T-helper 17 cell (primary cell): ENCODE data around the gene FES. TPM values are rescaled to one million over a fixed set of nuclear protein-coding genes. Genes with fewer than 3 reads are reported as not detected.
"Not testable (repeated sequence)": the region's sequence is repeated elsewhere in the genome, so short reads cannot be mapped to it uniquely, and the experiment has no call there.

Experiments used
- ATAC-seq: fragments of 150-1000 bp; cut with Tn5 transposase; 2 replicates; pipeline ENCODE4 v1.10.0; 2021; ENCODE audit warnings: mild to moderate bottlenecking, moderate library complexity
- DNase-seq, 3 donors: peaks; one replicate each; pipeline versions ENCODE4 v3.0.0 to v3.0.0-alpha.2; 2020 to 2021
- H3K9me3 ChIP-seq: one replicate; pipeline ENCODE4 v1.7.0; 2013; ENCODE audit warnings: low read length, mild to moderate bottlenecking; ENCODE audit not compliant: control insufficient read depth, poor library complexity, severe bottlenecking
- H3K27ac Mint-ChIP-seq: one replicate; pipeline ENCODE4 v1.8.0; 2022; ENCODE audit warnings: mild to moderate bottlenecking, moderate library complexity, mixed read lengths
- H3K27me3 Mint-ChIP-seq: one replicate; pipeline ENCODE4 v1.8.0; 2022; ENCODE audit warnings: mixed read lengths
- H3K36me3 Mint-ChIP-seq: one replicate; pipeline ENCODE4 v1.8.0; 2022; ENCODE audit warnings: low read depth, mixed read lengths
- H3K4me1 Mint-ChIP-seq: one replicate; pipeline ENCODE4 v1.8.0; 2022; ENCODE audit warnings: mild to moderate bottlenecking, mixed read lengths
- H3K4me3 Mint-ChIP-seq: one replicate; pipeline ENCODE4 v1.8.0; 2022; ENCODE audit warnings: mild to moderate bottlenecking, moderate library complexity, mixed read lengths
- total RNA-seq, 4 donors: library from RNA in 2 of 4; stranded (reverse) in 2 of 4; gene quantifications; one replicate each; pipeline ENCODE4 v1.2.3 and lab custom pipeline; 2022 to 2026

Gene FES
- total RNA-seq (10 to 100 TPM in 1 of 2 donors, 1 to 10 TPM in 1; 6.0 to 12.7 TPM), total RNA-seq (lab: John Stamatoyannopoulos, UW) (0.98 to 2.7 reads per million in 2 donors)

DNA sequence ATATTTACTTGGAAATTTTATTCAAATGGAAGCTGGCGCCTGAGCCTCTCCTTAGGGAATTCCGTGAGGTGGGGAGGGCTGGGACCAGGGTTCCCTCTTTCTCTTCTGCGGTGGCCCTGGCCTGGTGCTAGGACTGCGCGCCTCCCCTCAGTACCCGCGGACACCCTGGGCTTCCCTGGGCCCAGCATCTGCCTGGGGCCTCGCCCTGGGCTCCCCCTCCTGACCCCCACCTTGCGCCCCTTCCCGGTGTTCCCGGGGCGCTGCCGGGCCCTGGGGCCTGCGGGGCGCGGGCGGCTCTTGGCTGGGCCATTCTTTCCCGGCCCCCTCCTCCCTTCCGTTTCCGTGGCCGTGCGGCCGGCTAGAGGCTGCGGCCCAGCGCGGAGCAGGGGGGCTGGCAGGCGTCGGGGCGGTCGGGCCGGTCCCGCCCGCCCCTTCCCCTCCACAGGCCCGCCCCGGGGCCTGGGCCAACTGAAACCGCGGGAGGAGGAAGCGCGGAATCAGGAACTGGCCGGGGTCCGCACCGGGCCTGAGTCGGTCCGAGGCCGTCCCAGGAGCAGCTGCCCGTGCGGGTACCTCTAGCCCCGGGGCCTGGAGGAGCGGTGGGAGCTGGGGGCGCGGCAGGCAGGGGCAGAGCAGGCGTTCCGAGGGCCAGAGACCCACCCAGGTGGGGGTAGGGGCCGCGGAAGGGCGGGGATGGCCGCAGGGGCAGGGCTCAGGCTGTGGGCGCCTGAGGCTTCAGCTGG lies at the start of gene FES:
Gene FES, plus strand, starts transcription at position 529 of the 743 bp plus-strand sequence. CDS start 542 bp downstream, outside the sequence.
- no peak for DNase-seq
- H3K9me3 ChIP-seq, result no peaks in the 10 kb centered on the region
- peak; percentile 18 for ATAC-seq
- peak within 1 kb of the TSS; percentile 81 for H3K27ac Mint-ChIP-seq
- peaks cover 9% of the 10 kb centered on the region for H3K4me1 Mint-ChIP-seq
- H3K4me3 Mint-ChIP-seq, result peak within 1 kb of the TSS; percentile 81
- no peaks in the 10 kb centered on the region for H3K36me3 Mint-ChIP-seq
- peaks cover 5% of the 10 kb centered on the region for H3K27me3 Mint-ChIP-seq

DNA sequence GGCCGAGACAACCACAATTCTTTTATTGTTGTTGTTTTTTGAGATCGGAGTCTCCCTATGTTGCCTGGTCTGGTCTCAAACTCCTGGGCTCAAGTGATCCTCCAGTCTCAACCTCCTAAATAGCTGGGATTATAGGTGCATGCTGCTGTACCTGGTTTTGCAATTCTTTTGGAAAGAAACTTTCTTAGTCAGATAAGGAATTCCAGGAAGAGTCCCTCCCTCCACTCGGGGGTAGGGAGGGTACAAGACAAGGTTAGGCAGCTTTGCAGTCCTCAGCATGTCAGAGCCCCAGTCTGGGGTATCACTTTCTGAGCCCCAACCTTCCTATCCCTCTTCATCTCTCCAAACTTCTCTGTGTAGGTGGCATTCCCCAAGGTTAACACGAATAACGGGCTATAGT lies 49.7 kb upstream of the FES start:
- H3K9me3 ChIP-seq, result no peaks in the 10 kb centered on the region
- peak overlapping the region; percentile 7 for H3K4me3 Mint-ChIP-seq
- H3K4me1 Mint-ChIP-seq, result peaks cover 35% of the 10 kb centered on the region
- peak overlapping the region; percentile 89 for H3K27ac Mint-ChIP-seq
- DNase-seq, result no peak
- H3K36me3 Mint-ChIP-seq, result no peaks in the 10 kb centered on the region
- no peak for ATAC-seq
- H3K27me3 Mint-ChIP-seq, result no peaks in the 10 kb centered on the region

DNA sequence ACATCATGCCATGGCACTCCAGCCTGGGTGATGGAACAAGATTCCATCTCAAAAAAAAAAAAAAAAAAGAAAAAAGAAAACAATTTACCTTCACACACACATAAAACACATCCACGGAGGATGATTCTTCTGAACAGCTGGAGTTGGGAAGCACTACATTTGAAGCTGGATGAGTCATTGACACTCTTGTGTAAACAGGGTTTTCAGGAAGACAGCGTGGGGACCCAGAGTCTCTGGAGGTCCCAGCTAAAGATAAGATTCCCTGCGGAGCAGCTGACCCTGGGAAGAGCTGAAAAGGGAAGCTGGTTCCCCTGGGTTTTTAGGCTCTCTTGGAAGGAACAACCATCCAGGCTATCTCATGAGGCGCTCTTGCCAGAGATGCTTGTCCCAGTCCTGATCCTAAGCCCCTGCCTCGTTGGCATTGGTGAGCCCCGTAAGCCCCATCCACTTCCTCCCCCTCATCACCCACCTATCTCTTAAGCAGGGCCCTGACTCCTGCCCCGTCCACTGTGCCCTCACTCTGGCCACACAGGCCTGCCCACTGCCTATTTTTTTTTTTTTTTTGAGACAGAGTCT lies 47.9 kb upstream of the FES start:
- H3K27me3 Mint-ChIP-seq, result no peaks in the 10 kb centered on the region
- no peaks in the 10 kb centered on the region for H3K9me3 ChIP-seq
- H3K4me3 Mint-ChIP-seq, result no peak overlapping the region
- ATAC-seq, result no peak
- H3K4me1 Mint-ChIP-seq, result peaks cover 23% of the 10 kb centered on the region
- no peaks in the 10 kb centered on the region for H3K36me3 Mint-ChIP-seq
- peak overlapping the region; percentile 98 for H3K27ac Mint-ChIP-seq
- no peak for DNase-seq

DNA sequence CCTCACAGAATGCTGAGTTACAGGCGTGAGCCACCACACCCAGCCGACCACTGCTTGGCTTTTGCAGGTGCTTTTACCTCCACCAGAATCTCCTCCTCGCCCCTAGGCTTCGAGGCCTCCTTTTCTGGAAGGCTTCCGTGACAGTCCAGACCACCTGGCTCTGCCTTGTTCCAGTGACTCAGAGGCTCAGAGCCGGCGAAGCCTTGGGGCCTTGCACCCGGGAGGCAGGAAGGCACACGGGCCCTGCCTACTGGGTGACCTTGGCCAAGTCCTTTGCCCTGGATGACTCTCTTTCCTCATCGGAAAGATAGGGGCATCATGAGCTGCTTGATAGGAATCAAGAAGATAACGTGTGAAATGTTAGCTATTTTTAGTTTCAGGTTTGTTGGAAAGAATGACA lies 47.2 kb upstream of the FES start:
- no peak for DNase-seq
- Mint-ChIP-seq H3K4me1 (peaks cover 26% of the 10 kb centered on the region), H3K4me3 (peak overlapping the region; percentile 91), H3K27me3 (no peaks in the 10 kb centered on the region), H3K27ac (peak overlapping the region; percentile 98), H3K36me3 (no peaks in the 10 kb centered on the region)
- no peaks in the 10 kb centered on the region for H3K9me3 ChIP-seq
- ATAC-seq, result no peak

DNA sequence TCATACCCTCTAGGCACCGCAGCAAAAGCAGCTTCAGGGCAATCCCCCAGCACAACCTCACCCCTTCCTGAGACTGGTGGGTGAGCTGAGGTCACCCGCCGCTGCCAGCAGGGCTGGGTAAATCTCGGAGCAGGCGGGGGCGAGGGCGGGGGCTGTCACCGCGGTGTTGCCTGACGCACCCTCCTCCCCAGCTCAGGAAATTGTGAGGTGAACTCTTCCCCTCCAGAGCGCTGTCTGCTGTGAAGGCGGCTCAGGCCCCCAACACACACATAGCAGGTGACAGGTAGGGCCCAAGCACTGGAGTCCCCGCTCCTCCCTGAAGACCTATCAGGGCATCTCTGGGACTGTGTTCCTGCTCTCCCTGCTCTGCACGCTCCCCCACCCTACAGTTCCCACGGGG lies 46.2 kb upstream of the FES start:
- no peaks in the 10 kb centered on the region for H3K9me3 ChIP-seq
- no peaks in the 10 kb centered on the region for H3K36me3 Mint-ChIP-seq
- no peaks in the 10 kb centered on the region for H3K27me3 Mint-ChIP-seq
- peak; percentile 82 to 90 (median 90) for DNase-seq
- peak overlapping the region; percentile 91 for H3K4me3 Mint-ChIP-seq
- peaks cover 28% of the 10 kb centered on the region for H3K4me1 Mint-ChIP-seq
- H3K27ac Mint-ChIP-seq, result peak overlapping the region; percentile 98
- ATAC-seq, result peak; percentile 91

DNA sequence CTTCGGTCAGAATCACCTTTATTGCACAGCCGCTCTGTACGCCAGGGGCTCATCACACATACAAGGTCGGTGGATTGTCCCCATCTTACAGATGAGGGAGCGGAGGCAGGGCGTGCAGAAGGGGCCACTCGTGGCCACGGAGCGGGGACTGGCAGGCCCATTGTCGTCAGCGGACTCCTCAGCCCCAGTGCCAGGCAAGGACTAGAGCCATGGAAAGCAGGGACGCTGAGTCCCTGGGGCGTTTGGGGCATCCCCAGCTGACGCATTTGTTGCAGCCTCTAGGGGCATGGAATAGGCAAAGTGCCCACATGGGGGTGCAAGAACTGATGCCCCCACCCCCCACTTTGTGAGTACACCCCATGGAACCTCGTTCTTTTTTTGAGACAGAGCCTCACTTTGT lies 45.8 kb upstream of the FES start:
- peak; percentile 30 for ATAC-seq
- H3K27me3 Mint-ChIP-seq, result no peaks in the 10 kb centered on the region
- H3K27ac Mint-ChIP-seq, result peak overlapping the region; percentile 98
- H3K4me3 Mint-ChIP-seq, result peak overlapping the region; percentile 91
- no peaks in the 10 kb centered on the region for H3K9me3 ChIP-seq
- H3K36me3 Mint-ChIP-seq, result no peaks in the 10 kb centered on the region
- H3K4me1 Mint-ChIP-seq, result peaks cover 28% of the 10 kb centered on the region
- peak in 2 of 3 donors; percentile 28 to 37 for DNase-seq

DNA sequence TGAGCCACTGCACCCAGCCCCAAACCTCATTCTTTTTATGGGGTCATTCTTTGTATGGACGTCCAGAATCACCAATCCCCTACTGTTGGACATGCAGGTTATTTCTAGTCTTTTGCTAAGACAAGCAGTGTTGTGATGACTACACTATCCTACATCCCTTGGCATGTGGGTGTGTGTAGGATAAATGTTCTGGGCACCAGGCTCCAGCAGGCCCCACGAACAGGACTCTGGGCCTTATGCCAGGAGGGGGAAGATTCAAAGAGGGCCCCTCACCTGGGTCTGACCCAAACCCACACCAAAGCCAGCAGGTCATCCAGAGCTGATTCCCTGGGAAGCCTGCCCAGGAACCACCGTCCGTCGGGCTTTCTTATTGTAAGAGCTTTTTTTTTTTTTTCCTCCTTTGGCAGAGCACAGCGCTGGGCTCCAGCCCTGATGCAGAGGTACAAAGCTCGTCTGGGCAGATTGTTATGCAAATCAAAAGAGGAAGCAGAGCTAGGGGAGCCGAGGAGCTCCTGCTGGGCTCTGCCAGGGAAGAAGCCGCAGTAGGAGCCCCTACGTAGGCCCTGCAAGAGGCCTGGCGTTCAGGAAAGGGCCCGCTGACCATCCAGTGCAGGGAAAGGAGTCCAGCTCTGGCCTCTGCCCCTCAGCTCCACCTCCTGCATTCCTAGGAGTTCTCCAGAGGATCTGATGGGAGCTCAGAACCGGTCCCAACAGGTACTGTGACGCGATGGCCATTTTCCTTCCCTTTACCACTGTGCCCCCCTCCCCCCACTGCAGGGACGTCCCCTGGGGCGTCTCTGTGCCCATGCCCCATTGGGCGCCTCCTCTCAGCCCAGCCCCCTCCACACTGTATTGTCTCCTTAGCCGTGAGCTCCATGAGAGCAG lies 44.9 kb upstream of the FES start:
- no peaks in the 10 kb centered on the region for H3K27me3 Mint-ChIP-seq
- no peaks in the 10 kb centered on the region for H3K9me3 ChIP-seq
- ATAC-seq (no peak), DNase-seq (no peak)
- peak overlapping the region; percentile 98 for H3K27ac Mint-ChIP-seq
- H3K36me3 Mint-ChIP-seq, result no peaks in the 10 kb centered on the region
- H3K4me3 Mint-ChIP-seq, result peak overlapping the region; percentile 91
- peaks cover 28% of the 10 kb centered on the region for H3K4me1 Mint-ChIP-seq

DNA sequence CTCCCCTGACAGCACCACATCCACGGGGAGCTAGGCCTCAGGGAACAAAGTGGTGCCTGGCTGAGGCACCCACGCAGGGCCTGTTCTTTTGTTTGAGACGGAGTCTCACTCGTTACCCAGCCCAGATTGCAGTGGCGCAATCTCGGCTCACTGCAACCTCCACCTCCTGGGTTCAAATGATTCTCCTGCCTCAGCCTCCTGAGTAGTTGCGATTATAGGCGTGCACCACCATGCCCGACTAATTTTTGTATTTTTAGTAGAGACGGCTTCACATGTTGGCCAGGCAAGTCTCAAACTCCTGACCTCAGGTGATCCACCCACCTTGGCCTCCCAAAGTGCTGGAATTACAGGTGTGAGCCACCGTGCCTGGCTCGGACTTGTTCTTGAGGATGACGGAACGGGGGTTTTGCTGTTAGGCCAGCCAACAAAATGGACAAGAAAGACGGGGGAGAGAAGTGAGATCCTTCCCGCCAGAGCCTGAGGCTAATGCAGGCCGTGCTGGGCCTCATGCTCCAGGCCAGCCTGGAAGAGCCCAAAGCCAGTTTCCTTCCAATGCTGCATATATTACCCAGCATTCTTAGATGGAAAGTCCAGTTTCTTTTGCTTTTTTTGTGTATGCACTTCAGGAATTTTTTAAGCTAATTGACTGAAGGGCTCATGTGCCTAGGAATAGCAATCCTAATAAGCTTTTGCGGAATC lies 44.0 kb upstream of the FES start:
- H3K9me3 ChIP-seq, result no peaks in the 10 kb centered on the region
- Mint-ChIP-seq H3K36me3 (no peaks in the 10 kb centered on the region), H3K27me3 (no peaks in the 10 kb centered on the region), H3K4me3 (peak overlapping the region; percentile 91), H3K4me1 (peaks cover 30% of the 10 kb centered on the region), H3K27ac (peak overlapping the region; percentile 98)
- ATAC-seq, result no peak
- no peak for DNase-seq

DNA sequence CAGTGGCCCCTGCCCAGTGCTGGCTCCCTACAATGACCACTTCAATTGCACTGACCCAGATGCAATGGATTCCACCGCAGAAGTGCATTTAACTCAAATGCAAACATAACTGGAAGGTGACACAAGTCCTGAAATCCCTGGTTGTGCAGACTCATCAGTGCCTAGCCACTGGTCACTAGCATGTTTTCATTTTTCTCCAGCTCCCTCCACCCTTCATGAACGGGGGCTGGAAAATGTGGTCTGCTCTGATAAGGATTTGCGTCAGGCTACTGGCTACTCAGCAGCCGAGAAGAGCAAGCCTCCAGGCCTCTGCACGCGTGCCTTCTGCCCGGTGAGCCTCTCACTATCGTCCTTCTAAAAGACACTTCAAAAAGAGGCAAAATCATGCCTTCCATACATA lies 43.4 kb upstream of the FES start:
- H3K36me3 Mint-ChIP-seq, result no peaks in the 10 kb centered on the region
- peak overlapping the region; percentile 21 for H3K27ac Mint-ChIP-seq
- H3K4me3 Mint-ChIP-seq, result peak overlapping the region; percentile 33
- no peaks in the 10 kb centered on the region for H3K27me3 Mint-ChIP-seq
- ATAC-seq (no peak), DNase-seq (no peak)
- H3K4me1 Mint-ChIP-seq, result peaks cover 30% of the 10 kb centered on the region
- H3K9me3 ChIP-seq, result no peaks in the 10 kb centered on the region

DNA sequence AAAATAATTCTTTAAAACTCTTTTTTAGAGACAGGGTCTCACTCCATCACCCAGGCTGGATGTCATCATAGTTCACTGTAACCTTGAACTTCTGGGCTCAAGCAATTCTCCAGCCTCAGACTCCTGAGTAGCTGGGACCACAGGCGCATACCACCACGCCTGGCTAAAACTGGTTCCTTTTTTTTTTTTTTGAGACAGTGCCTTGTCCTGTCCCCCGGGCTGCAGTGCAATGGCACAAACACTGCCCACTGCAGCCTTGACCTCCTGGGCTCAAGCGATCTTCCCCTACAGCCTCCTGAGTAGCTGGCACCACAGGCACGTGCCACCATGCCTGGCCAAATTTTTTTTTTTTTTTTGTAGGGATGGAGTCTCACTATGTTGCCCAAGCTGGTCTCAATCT lies 39.6 kb upstream of the FES start:
- no peak overlapping the region for H3K4me3 Mint-ChIP-seq

DNA sequence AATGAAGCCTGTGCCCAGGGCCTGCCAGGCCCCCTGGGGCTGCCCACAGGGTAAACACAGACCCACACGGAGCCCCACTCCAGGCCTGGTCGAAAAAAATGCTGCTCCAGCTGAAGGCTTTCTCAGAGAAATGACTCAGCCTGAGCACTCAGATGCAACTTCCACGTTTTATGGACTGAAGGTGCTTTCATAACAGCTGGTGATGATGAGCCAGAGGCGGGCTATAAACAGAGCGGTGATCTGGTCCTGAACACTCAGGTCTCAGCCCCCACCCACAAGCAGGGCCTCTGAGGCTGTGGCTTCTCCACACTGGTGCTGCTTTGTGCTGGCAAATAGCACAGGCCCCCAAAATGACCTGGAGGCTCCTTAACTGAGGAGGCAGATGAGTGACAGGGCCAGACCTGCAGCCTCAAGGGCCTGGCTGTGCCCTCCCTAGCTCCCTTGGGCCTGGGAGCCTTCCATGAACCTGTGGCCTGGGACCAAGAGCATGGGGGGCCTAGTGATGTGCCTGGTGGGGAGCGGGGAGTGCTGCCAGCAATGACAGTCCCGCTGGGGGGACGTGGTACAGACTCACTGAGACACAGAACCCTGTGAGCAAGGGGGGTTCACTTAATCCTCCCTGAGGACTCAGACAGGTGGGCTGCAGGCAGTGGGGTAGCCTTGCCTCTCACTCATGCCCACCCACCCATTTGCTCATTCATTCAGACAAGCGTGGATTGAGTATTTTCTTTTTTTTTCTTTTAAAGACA lies 38.9 kb upstream of the FES start:
- H3K4me3 Mint-ChIP-seq, result peak overlapping the region; percentile 5
- H3K27me3 Mint-ChIP-seq, result no peaks in the 10 kb centered on the region
- ATAC-seq (peak; percentile 86), DNase-seq (no peak)
- H3K27ac Mint-ChIP-seq, result peak overlapping the region; percentile 79
- H3K36me3 Mint-ChIP-seq, result no peaks in the 10 kb centered on the region
- H3K9me3 ChIP-seq, result no peaks in the 10 kb centered on the region
- peaks cover 9% of the 10 kb centered on the region for H3K4me1 Mint-ChIP-seq

More for the DNA sequence above, 39.6 kb upstream of the FES start:
- no peaks in the 10 kb centered on the region for H3K27me3 Mint-ChIP-seq
- H3K4me1 Mint-ChIP-seq, result peaks cover 10% of the 10 kb centered on the region
- H3K9me3 ChIP-seq, result no peaks in the 10 kb centered on the region
- DNase-seq, result no peak
- no peaks in the 10 kb centered on the region for H3K36me3 Mint-ChIP-seq
- peak overlapping the region; percentile 79 for H3K27ac Mint-ChIP-seq
- no peak for ATAC-seq

DNA sequence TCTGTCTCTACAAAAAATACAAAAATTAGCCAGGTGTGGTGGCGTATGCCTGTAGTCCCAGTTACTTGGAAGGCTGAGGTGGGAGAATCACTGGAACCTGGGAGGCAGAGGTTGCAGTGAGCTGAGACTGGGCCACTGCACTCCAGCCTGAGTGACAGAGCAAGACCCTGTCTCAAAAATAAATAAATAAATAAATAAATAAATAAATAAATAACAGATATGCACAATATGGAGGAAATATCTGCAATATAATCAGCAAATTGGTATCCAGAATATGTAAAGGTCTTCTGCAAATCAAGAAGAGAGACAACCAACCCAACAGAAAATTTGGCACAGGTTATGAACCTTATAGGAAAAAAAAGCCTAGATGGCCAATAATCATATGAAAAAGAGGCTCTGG lies 34.9 kb upstream of the FES start:
- H3K36me3 Mint-ChIP-seq, H3K9me3 ChIP-seq, H3K27ac Mint-ChIP-seq, DNase-seq, ATAC-seq, H3K4me3 Mint-ChIP-seq, H3K27me3 Mint-ChIP-seq: not testable (repeated sequence)
- peaks cover 34% of the 10 kb centered on the region for H3K4me1 Mint-ChIP-seq
